ENCODE measurements around the gene HNRNPA0.

DNA sequence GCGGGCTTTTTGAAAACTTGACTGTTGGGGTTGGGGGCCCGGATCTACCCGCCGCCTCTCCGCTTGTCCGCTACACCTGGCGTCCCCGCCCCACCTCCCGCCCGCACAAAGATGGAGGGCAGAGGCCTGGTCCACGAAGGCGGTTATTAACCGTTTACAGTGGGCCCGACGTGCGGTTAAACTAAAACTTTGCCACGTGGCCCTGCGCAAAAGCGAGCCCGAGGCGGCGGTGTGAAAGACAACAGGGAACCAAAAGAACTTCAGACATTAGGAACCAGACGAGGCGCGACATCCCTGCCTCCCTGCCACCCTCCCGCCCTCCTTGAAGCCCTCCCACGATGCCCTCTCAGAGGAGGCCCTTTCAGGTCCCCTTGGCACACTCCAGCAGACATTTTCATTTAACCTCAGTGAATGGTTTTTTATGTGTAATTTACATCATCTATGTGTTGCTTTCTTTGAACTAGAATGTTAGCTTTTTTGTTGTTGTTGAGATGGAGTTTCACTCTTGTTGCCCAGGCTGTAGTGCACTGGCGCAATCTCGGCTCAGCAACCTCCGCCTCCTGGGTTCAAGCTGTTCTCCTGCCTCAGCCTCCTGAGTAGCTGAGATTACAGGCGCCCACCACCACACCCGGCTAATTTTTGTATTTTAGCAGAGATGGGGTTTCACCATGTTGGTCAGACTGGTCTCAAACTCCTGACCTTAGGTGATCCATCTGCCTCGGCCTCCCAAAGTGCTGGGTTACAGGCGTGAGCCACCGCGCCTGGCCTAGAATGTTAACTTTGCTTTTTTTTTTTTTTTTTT is 999 bp upstream of the HNRNPA0 start:
- TF ChIP-seq, protein P1, sequence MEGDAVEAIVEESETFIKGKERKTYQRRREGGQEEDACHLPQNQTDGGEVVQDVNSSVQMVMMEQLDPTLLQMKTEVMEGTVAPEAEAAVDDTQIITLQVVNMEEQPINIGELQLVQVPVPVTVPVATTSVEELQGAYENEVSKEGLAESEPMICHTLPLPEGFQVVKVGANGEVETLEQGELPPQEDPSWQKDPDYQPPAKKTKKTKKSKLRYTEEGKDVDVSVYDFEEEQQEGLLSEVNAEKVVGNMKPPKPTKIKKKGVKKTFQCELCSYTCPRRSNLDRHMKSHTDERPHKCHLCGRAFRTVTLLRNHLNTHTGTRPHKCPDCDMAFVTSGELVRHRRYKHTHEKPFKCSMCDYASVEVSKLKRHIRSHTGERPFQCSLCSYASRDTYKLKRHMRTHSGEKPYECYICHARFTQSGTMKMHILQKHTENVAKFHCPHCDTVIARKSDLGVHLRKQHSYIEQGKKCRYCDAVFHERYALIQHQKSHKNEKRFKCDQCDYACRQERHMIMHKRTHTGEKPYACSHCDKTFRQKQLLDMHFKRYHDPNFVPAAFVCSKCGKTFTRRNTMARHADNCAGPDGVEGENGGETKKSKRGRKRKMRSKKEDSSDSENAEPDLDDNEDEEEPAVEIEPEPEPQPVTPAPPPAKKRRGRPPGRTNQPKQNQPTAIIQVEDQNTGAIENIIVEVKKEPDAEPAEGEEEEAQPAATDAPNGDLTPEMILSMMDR (IDR thresholded peaks at IDR 0.05; ENCODE audit: low read depth, low read length): no peak
- TF ChIP-seq EZH2phosphoT487 (IDR thresholded peaks at IDR 0.05; ENCODE audit: low read depth): no peak

All from OCI-LY3 (cell line).